Hepatocyte (in vitro differentiated cells): ENCODE data around the gene CIC. TPM values are rescaled to one million over a fixed set of nuclear protein-coding genes. Genes with fewer than 3 reads are reported as not detected.

Experiments
- DNase-seq: peaks from one replicate; pipeline ENCODE4 v3.0.0-alpha.2; 2016; ENCODE audit warnings: low spot score
- H2AFZ ChIP-seq: fragments of 200-600 bp; sonication (generic); 2 replicates; pipeline ENCODE4 v1.6.0; 2016; ENCODE audit warnings: antibody characterized with exemption, mild to moderate bottlenecking
- H3K27ac ChIP-seq: fragments of 200-600 bp; sonication (generic); 2 replicates; pipeline ENCODE4 v1.5.1; 2016; ENCODE audit warnings: mild to moderate bottlenecking
- H3K27me3 ChIP-seq: fragments of 200-600 bp; sonication (generic); 2 replicates; pipeline ENCODE4 v1.6.1; 2016
- H3K36me3 ChIP-seq: fragments of 200-600 bp; sonication (generic); replicated peaks from 2 replicates; pipeline ENCODE4 v1.5.1; 2016; ENCODE audit warnings: low read depth; ENCODE audit not compliant: insufficient read depth
- H3K4me1 ChIP-seq: fragments of 200-600 bp; sonication (generic); 2 replicates; pipeline ENCODE4 v1.5.1; 2016; ENCODE audit warnings: mild to moderate bottlenecking, moderate library complexity; ENCODE audit not compliant: insufficient read depth
- H3K4me2 ChIP-seq: fragments of 200-600 bp; sonication (generic); 2 replicates; pipeline ENCODE4 v1.6.0; 2016
- H3K4me3 ChIP-seq: fragments of 200-600 bp; sonication (generic); 2 replicates; pipeline ENCODE4 v1.5.1; 2016; ENCODE audit warnings: mild to moderate bottlenecking
- H3K79me2 ChIP-seq: fragments of 200-600 bp; sonication (generic); 2 replicates; pipeline ENCODE4 v1.6.0; 2017; ENCODE audit warnings: mild to moderate bottlenecking
- H3K9me2 ChIP-seq: fragments of 200-600 bp; sonication (generic); replicated peaks from 2 replicates; pipeline ENCODE4 v1.6.0; 2017; ENCODE audit warnings: mild to moderate bottlenecking; ENCODE audit not compliant: insufficient read depth
- H3K9me3 ChIP-seq: fragments of 200-600 bp; sonication (generic); 2 replicates; pipeline ENCODE4 v1.5.1; 2016; ENCODE audit warnings: low read depth, mild to moderate bottlenecking
- H4K20me1 ChIP-seq: fragments of 200-600 bp; sonication (generic); 2 replicates; pipeline ENCODE4 v1.6.0; 2016; ENCODE audit warnings: mild to moderate bottlenecking; ENCODE audit not compliant: insufficient read depth, poor library complexity, severe bottlenecking
- EZH2 ChIP-seq: fragments of 200-600 bp; sonication (generic); IDR thresholded peaks from 2 replicates; pipeline ENCODE4 v1.6.1; 2016; ENCODE audit warnings: antibody characterized with exemption, mild to moderate bottlenecking, borderline replicate concordance
- EZH2phosphoT487 ChIP-seq: fragments of 200-600 bp; sonication (generic); IDR thresholded peaks from one replicate; pipeline ENCODE4 v1.6.1; 2018; ENCODE audit warnings: antibody characterized with exemption, mild to moderate bottlenecking, low read depth, moderate library complexity; ENCODE audit not compliant: unreplicated experiment, severe bottlenecking
- WGBS: methylation state at CpG from one replicate; pipeline ENCODE4 v1.1.6; 2016; ENCODE audit warnings: low lambda C conversion rate; ENCODE audit errors: missing lambda C conversion rate; 5-methylcytosine and 5-hydroxymethylcytosine counted together
- polyA plus RNA-seq: library from polyadenylated mRNA; unstranded; fragments of >200 nt; fragmentation: Nextera tagmentation; extraction: Ambion mirVana; gene quantifications from 2 replicates; pipeline ENCODE4 v1.2.1, GENCODE V29; 2016
- total RNA-seq: library from RNA; depleted of rRNA; stranded (reverse); fragments of >200 nt; gene quantifications from 2 replicates; pipeline ENCODE4 v1.2.3, GENCODE V29; 2014
- TF ChIP-seq, protein P1 (sequence below): fragments of 200-600 bp; sonication (generic); IDR thresholded peaks from 2 replicates; pipeline ENCODE4 v1.5.1; 2016; ENCODE audit warnings: antibody characterized with exemption, mild to moderate bottlenecking; ENCODE audit not compliant: poor library complexity

The CIC gene
- total and polyA plus RNA-seq, 2 experiments from 2014 or later: 17.4 to 23.2 TPM

GRCh38 chr19:42333975-42334696 is 65.1 kb downstream of the CIC start:
- H3K9me3 ChIP-seq: no peaks in the 10 kb centered on the region
- no peak overlapping the region for H3K4me3 ChIP-seq
- no peak for DNase-seq
- no peak overlapping the region for H3K4me2 ChIP-seq
- WGBS: 94% methylated on average over 21 of the region's 21 CpGs
- H3K36me3 ChIP-seq: no peaks in the 10 kb centered on the region
- TF ChIP-seq, protein P1, sequence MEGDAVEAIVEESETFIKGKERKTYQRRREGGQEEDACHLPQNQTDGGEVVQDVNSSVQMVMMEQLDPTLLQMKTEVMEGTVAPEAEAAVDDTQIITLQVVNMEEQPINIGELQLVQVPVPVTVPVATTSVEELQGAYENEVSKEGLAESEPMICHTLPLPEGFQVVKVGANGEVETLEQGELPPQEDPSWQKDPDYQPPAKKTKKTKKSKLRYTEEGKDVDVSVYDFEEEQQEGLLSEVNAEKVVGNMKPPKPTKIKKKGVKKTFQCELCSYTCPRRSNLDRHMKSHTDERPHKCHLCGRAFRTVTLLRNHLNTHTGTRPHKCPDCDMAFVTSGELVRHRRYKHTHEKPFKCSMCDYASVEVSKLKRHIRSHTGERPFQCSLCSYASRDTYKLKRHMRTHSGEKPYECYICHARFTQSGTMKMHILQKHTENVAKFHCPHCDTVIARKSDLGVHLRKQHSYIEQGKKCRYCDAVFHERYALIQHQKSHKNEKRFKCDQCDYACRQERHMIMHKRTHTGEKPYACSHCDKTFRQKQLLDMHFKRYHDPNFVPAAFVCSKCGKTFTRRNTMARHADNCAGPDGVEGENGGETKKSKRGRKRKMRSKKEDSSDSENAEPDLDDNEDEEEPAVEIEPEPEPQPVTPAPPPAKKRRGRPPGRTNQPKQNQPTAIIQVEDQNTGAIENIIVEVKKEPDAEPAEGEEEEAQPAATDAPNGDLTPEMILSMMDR: no peak
- no peak for TF ChIP-seq EZH2
- TF ChIP-seq EZH2phosphoT487: no peak
- no peaks in the 10 kb centered on the region for H3K27me3 ChIP-seq
- H3K79me2 ChIP-seq: peaks cover 32% of the 10 kb centered on the region
- no peaks in the 10 kb centered on the region for H3K4me1 ChIP-seq
- no peaks in the 10 kb centered on the region for H3K9me2 ChIP-seq
- H2AFZ ChIP-seq: no peak overlapping the region
- H4K20me1 ChIP-seq: peaks cover 3% of the 10 kb centered on the region
- H3K27ac ChIP-seq: no peak overlapping the region

DNA sequence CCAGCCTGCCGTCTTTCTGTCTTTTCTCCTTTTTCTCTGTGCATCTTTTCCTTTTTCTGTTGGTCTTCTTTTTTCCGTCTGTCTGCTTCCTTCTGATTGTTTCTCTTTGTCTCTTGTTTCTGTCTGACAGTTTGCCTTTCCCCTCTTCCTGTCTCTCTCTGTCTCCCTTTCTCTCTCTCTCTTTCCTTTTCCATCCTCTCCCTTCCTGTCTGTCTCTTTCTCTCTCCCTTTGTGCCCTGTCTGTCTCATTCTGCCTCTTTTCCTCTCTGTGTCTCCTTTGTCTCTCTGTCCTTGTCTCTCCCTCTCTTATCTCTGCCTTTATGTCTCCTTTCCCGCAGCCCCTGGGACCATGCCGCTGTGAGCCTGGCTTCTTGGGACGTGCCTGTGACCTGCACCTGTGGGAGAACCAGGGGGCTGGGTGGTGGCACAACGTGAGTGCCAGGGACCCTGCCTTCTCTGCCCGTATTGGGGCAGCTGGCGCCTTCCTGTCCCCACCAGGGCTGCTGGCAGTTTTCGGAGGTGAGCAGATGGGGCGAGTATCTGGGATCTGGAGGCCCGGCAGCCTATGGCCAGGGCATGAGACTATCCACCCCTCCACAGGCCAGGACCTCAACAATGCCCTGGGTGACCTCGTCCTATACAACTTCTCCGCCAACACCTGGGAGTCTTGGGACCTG is 65.8 kb downstream of the CIC start:
- WGBS: 96% methylated on average over 13 of the region's 13 CpGs
- Histone ChIP-seq H3K4me2 (no peak overlapping the region), H3K9me2 (no peaks in the 10 kb centered on the region)

GRCh38 chr19:42335374-42335936 is 66.4 kb downstream of the CIC start:
- H2AFZ ChIP-seq: no peak overlapping the region
- no peaks in the 10 kb centered on the region for H4K20me1 ChIP-seq
- H3K4me1 ChIP-seq: no peaks in the 10 kb centered on the region
- no peaks in the 10 kb centered on the region for H3K27me3 ChIP-seq
- WGBS: 92% methylated on average over 7 of the region's 7 CpGs
- DNase-seq: no peak
- H3K4me3 ChIP-seq: no peak overlapping the region
- H3K9me2 ChIP-seq: no peaks in the 10 kb centered on the region
- TF ChIP-seq, protein P1: no peak
- H3K27ac ChIP-seq: no peak overlapping the region
- H3K79me2 ChIP-seq: peaks cover 21% of the 10 kb centered on the region
- H3K36me3 ChIP-seq: no peaks in the 10 kb centered on the region
- no peak overlapping the region for H3K4me2 ChIP-seq
- H3K9me3 ChIP-seq: no peaks in the 10 kb centered on the region

More for the DNA sequence above, 65.8 kb downstream of the CIC start:
- Histone ChIP-seq H3K36me3 (no peaks in the 10 kb centered on the region), H3K79me2 (peaks cover 26% of the 10 kb centered on the region), H3K27me3 (no peaks in the 10 kb centered on the region), H3K4me1 (no peaks in the 10 kb centered on the region), H3K4me3 (no peak overlapping the region), H3K27ac (no peak overlapping the region), H2AFZ (no peak overlapping the region), H3K9me3 (no peaks in the 10 kb centered on the region), H4K20me1 (no peaks in the 10 kb centered on the region)
- DNase-seq: no peak
- TF ChIP-seq EZH2 (no peak), EZH2phosphoT487 (no peak)
- TF ChIP-seq, protein P1: no peak
